GM18861 (cell line): ENCODE measurements around the gene MZT2B.
A peak's percentile ranks its signal among the peaks of the same experiment; 100 is the strongest.
"Not testable (repeated sequence)": the region's sequence is repeated elsewhere in the genome, so short reads cannot be mapped to it uniquely, and the experiment has no call there.

Source experiments
- ATAC-seq: cut with Tn5 transposase; IDR thresholded peaks from one replicate; pipeline ENCODE4 v1.9.1; 2021; ENCODE audit not compliant: unreplicated experiment

Gene MZT2B, protein sequence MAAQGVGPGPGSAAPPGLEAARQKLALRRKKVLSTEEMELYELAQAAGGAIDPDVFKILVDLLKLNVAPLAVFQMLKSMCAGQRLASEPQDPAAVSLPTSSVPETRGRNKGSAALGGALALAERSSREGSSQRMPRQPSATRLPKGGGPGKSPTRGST

DNA sequence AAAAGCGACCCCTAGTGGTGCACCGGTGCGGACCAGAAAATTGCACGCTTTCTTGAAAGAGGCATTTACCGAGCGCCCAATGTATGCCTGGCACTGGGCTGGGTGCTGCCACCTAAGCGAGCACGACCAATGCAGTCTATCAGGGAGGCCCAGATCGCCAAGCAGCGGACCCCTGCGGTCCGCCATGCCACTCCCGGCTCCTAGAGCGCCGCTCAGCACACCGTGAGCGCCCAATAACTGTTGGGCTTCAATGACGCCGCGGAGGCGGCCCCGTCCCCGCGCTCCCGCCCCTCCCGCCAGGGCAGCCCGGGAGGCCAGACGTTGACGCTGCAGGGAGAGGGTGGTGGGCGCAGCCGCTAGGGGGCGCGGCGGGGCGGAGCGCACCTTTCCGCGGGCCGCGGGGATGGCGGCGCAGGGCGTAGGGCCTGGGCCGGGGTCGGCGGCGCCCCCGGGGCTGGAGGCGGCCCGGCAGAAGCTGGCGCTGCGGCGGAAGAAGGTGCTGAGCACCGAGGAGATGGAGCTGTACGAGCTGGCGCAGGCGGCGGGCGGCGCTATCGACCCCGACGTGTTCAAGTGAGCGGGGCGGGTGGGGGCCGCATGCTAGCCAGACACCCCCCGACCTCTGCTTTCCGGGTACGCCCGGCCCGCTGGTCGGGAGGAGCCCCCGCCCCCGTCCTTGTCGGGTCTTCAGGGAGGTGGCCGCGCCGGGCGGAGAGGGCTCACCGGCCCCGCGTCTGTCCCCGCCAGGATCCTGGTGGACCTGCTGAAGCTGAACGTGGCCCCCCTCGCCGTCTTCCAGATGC is at the start of gene MZT2B:
MZT2B (plus strand) TSS at position 383 of the 803 bp plus-strand sequence; CDS start at position 404, 21 bp downstream.
- ATAC-seq: peak; percentile 80

DNA sequence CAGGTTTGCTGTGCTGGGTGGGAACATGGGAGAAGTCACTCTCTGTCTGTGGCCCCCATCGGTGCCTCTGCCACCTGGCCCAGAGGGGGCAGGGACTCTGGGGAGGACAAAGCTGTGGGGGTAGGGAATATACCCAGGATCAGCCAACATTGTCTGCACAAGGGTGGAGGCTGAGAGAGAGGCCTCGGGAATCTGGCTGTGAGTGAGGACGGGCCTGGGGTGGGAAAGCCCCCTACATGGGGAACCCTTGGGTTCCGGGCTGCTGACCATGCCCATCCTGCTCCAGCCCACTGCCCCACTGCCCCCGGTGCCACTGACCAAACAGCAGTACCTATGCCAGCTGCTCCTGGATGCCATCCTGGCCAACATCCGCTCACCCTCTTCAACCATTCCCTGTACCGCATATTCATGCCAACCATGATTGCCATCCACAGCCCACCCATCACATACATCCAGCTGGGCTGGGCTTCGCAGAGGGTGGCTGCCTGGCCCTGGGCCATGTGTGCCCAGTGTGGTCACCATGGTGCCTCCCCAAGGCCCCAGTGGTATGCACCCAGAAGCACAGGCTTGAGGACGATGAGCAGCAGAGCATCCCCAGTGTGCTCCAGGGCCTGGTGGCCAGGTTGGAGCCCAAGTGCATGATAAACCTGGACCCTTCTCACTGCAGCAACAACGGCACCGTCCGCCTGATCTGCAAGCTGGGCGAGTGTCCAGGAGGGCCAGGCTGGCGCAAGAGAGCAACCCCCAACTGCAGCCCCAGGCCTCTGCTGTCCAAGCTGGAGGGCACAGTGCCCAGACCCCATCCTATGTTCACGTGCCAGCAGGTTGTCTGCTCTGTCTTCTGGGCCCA is 46.1 kb upstream of the MZT2B start:
- ATAC-seq: no peak

DNA sequence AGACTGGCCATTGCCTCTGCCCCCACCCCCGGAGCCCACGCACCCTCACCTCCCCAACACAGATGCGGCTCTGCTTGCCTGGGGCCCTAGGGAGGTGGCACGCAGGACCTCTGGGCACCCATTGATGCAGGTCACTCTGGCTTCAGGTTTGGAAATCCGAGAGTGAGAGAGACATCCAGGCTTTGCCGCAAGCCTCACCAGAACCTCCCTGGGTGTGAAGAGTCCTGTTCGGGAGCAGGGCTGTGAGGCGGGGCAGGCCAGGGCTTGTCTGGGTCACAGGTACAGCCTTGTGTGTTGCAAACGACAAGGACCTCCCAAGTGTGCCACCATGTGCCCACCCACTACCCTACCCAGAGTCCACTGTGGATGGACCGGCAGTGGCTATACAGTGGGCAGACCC is 45.5 kb upstream of the MZT2B start:
- ATAC-seq: not testable (repeated sequence)

DNA sequence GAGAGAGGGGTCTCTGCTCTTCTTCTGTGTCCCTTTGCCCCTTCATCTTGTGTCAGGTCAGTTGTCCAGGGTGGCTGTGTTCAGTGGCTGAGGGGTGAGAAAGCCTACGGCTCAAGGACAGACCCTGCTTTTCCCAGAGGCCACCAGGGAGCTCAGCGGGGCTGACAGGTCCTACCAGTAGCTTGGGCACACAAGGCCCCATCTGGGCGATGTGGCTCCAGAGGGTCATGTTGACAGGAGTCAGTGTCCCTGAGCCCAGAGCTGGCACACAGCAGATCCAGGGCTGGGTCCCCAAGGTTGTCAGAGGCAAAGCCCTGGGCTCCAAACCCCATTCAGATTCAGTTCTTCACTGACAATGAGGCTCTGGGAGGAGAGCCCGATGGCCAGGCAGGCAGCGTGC is 44.9 kb upstream of the MZT2B start:
- ATAC-seq: not testable (repeated sequence)

DNA sequence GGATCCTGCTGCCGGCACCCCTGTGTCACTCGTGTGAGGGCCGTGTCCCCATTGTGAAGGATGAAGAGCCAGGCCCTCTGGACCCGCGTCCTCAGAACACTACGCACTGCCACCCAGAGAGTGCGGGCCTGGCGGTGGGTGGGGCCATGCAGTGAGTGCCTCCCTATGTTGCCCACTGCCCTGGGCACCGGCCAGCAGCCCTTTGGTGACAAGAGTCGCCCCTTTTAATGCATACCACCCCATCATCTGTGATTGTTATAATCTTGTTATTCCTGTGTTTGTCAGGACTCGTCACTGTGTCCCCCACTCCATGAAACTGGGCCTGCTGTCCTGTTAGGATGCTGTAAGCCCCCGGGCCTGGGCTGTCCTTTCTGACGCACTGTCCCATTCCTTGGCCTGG is 43.7 kb upstream of the MZT2B start:
- not testable (repeated sequence) for ATAC-seq

DNA sequence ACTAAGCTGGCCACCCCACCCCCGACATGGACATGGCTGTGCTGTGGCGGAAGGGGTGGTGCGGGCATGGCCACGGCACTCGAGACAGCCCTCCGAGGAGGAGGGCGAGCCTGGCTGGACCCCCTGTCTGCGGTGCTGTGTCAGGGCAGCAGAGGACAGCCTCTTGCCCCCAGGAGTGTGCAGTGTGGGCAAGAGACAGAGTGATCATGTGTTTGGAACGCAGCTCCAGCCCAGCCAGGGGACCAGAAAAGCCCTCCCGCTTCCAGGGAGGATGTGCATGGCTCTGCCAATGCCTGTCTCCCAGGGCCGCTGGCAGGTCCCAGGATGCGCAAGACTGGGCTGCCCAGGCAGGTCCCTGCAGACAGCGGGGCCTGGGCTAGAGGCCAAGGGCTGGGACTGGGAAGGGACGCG is 43.2 kb upstream of the MZT2B start:
- ATAC-seq: not testable (repeated sequence)

DNA sequence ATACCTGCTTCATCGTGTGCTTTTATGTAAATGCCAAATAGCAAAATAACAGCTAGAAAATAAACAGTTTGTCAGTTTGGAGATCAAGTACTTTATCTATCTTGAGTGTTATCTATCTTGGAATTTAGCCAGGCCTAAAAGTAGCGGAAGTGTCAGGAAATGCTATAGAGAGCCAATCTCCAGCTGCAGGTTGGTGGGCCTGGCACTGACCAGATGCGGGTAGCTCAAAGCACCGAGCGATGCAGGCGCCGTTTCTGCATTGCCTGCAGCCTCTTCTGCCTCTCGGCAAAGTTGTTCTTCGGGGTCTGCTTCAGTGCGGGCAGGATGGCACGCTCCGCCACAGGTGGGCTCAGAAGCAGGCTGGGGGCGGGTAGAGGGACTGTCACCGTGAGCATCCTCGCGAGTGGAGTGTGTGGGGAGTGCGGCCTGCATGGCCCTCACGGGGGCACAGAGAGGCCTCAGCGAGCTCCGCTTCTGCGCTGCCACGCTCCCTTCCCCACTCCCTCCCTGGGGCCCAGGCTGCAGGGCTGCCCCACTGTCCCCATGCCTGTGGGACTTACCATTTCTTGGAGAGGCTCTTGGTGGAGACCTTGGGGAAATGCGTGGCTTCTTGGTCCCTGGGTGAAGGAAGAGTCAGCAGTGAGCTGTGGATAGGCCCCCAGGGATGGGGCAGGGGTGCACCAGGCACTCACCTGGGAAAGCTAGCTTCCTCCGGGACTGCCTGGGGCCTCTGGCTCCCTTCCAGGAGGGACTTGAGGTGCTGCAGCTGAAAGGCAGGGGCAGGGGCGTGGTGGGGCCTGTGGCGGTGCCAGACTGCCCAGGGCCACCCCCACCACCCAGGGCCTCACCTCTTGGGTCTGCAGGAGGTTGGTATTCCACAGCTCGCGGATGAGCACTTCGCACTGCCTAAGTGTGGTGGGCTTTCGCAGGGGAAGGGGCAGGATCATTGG is 42.5 kb upstream of the MZT2B start:
- ATAC-seq: not testable (repeated sequence)

DNA sequence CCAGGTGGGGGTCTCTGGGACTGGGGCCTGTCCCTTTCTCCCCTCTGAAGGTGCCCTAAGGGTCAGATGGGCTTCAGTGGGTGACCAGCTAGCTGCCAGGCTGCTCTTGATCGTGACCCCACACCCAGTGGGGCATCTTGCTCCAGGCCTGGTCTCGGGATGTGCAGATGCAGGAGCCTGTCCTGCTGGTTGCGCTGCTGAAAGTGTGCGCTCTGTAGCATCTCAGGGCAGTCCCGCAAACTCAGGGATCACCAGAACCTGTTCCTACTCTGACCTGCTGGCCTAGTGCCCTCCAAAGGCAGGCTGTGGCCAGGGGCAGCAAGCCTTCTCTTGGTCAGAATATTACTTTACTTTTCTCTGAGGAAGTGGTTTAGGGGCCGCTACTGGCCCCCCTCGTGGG is 41.5 kb upstream of the MZT2B start:
- ATAC-seq: not testable (repeated sequence)

DNA sequence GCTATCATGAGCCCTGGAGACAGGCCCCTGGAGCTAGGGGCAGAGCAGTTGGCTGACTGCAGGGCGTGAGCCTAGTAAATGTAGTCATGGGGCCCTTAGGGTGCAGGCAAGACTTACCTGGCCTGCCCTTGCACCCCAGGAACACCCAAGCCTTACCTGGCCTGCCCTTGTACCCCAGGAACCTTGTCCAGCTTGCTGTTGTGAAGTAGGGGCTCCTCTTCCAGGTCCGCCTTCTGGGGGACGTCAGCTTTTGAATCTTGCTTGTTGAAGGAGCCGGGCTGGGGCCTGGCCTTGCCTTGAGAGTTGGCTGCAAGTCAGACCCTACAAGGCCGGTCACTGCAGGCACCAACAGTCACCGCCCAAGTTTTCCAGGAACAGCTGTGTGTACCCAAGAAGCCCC is 41.1 kb upstream of the MZT2B start:
- ATAC-seq: not testable (repeated sequence)

DNA sequence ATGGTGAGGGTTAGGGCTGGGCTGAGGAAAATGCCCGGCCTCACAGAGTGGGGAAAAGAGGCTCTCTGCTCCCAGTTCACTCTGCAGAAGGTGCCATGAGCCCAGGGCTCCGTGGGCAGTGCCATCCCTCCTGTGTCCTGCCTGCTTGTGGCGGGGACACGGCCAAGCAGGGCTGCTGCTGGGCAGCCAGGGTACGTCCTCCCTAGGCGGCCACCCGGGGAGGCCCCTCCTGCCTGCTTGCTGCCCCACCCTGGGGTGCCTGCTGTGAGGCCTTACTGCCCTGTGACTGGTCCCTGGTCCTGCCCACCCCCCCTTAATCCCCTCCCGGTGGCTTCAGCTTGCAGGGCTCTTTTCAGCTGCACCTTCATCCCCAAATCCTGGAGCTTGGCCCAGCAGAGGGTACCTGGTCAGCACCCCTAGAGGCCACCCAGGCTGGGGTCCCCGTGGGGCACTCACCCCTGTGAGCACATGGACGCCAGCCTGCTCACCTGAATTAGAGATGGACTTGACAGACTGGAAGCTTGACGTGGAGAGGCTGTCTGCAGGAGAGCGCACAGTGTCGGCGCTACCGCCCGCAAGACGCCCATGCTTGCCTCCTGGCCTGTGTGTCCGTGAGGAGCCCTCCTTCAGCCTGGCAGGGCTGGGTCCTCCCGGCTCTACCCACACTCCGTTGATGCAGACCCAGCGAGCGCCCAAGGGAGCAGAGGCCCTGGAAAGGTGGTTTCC is 40.3 kb upstream of the MZT2B start:
- ATAC-seq: not testable (repeated sequence)

DNA sequence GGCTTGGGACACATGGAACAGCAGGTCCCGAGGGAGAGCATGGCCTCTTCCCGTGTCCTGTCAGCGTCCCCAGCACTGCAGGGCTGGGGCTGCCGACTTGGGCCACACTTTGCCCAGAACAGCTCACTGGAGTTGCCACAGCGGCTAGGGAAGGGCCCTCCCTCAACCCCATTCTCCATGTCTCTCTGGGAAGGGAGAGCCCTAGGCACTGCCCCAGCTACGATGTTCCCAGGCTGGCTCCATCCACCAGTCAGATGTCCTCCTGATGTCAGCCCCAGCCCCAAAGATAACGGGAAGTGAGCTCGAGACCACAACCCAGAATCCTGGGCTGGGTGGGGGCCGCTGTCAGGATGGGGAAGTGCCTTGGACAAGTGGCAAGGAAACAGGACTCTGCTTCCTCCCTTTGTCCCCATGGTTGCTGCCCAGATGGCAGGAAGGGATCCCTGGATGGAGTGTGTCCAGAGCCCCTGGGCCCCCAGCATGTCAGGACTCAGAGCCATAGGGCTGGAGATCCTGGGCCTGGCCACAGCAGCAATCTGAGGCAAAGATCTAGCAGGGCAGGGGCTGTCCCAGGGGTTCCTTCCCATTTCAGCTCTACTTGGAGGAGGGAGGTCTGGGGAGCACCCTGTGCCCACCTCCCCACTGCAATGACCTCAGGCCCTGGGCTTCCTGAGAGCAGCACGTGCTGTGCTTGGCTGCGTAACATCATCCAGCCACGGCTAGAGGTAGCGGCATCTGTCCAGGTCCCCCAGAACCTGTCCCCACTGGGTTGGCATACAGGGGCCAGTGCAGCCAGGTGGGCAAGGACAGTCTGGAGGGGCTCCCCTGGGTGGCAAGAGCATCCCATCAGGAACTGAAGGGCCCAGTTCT is 39.4 kb upstream of the MZT2B start:
- ATAC-seq: not testable (repeated sequence)

DNA sequence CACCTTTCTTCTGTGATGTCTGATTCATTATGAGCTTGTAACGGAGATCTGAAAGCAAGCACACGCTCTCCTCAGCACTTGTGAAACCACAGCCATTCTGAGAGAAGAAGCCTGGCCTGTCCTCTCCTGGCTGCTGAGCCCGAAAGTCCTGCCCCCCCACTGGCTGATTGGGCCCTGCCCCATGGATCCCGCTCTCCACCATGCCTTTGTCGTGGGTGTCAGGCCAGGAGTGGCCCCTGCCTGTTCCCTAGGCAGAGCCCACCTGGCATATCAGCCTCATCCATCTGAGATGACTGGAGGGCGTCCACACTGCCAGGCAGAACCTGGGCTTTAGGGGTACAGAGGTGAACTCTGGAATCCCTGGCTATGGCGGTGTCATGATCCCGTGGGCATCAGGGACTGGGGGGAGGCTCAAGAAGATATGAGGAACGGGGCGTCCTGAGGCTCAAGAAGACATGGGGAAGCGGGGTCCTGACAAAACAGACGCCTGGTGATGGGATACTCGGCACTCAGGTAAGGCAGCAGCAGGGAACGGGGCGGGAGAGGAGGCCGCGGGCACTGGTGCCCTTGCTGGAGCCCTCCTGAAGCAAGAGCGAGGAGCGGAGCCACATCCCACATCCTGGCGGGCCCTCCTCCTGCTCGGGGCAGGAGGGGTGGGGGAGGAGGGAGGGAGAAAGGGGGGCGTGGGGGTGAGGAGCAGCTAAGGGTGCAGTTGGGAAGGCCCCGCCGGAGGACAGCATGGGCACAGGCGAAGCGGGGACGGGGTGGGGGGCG is 38.6 kb upstream of the MZT2B start:
- not testable (repeated sequence) for ATAC-seq

DNA sequence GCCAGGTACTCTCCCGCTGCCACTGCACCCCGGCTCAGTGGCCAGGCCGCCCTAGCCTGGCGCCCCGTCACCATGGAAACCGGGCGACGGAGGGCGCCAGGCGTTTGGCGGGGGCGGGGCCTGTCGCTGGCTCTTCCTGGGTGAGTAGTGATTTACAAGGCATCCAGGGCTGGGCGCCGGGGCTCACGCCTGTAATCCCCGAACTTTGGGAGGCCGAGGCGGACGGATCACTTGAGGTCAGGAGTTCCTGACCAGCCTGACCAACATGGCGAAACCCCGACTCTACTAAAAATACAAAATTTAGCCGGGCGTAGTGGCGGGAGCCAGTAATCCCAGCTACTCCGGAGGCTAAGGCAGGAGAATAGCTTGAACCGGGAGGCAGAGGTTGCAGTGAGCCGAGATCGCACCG is 37.1 kb upstream of the MZT2B start, which contains the start of gene CCDC74B:
CCDC74B (minus strand) TSS at position 107 of the 409 bp plus-strand sequence. CDS start 116 bp downstream, outside the sequence.
- ATAC-seq: peak; percentile 94

DNA sequence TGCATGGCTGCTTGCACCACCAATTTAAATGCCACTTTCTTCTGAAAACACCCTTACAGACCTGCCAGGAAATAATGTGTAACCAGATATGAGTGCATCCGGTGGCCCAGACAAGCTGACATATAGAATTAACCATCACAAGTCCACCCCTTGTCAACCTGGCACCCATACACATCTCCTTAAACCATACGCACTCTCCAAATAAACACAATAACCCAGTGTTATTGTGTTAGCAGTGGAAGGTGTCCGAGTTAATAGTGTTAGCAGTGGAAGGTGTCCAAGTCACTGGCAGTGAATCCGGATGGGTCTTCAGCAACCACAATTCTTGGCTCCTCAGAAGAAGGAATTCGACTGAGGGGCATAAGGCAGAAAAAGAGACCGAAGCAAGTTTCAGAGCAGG is 33.5 kb upstream of the MZT2B start:
- ATAC-seq: not testable (repeated sequence)

DNA sequence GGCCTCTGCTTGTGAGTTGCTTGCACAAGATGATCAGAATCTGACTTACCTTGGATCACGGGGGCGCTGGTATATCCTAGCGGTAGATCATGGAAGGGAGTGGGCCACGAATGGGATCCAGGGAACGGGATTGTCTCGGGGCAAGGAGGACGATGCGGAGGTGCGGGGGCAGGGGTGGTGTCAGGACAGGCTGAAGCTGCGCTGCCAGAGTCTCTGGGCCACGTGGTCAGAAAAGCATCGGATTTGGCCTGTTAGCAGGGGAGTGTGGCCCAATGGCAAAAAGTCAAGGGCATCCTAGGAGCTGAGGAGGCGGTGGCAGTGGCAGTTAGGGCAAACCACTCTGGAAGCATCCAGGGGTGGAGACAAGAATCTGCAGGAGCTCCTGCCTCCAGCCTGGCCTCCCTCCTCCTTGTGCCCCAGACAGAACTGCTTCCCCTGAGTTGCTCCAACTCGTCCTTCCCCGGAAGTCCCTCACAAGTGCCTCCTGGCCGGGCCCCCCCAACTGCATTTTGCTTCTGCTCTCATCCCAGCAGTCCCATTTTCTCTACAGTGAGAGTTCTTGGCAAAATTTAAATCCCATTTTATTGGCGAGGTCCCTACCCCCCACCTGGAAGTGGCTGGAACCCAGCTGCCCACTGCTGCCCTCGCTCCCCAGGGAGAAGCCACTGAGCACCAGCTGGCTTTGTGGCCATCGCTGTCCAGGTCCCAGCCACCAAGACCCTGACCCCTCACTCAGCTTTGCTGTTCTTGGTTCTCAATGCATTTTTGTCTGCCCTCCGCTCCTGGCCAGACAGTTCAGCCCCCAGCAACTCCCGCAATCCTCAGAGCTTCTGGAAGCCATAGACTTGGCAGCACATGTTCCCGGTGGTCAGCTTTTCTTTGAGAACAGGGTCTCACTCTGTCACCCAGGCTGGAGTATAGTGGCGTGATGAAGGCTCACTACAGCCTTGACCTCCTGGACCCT is 31.6 kb upstream of the MZT2B start:
- no peak for ATAC-seq

DNA sequence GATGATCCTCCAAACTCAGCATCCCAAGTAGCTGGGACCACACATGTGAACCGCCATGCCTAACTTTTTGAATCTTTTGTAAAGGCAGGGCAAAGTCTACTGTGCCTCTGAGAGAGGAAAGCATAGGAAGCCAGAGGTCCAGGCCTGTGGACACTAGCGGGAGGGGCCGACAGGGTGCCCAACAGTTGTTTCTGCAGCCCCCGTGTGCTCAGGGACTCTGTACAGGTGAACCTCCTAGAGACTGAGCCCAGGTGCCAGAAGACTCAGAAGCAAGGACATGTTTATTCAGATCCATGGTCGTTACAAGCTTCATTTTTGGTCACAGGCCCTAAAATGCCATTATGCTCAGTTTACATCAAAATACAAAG is 30.9 kb upstream of the MZT2B start:
- ATAC-seq: not testable (repeated sequence)
